Tibial artery (tissue), 4 donors: ENCODE measurements around the gene ABCC3.

Experiments
- DNase-seq, 2 donors: peaks; one replicate each; pipeline ENCODE4 v3.0.0-alpha.2; 2019
- H3K27ac ChIP-seq, 2 donors: fragments of 200-600 bp; sonication (generic) in 1 of 2; 1 replicate in 1 of 2; 2 replicates in 1 of 2; pipeline ENCODE4 v1.5.1; 2018 to 2019; ENCODE audit warnings: mild to moderate bottlenecking in 1 of 2
- H3K27me3 ChIP-seq, 2 donors: fragments of 200-600 bp; sonication (generic) in 1 of 2; one replicate each; pipeline versions ENCODE4 v1.5.1 to v1.6.0; 2016 to 2019
- H3K36me3 ChIP-seq, 3 donors: fragments of 200-600 bp; sonication (generic) in 2 of 3; one replicate each; pipeline ENCODE4 v1.5.1; 2016 to 2019; ENCODE audit warnings: mild to moderate bottlenecking in 2 of 3
- H3K4me1 ChIP-seq, 4 donors: fragments of 200-600 bp; sonication (generic) in 2 of 4; 1 replicate in 3 of 4; 2 replicates in 1 of 4; pipeline ENCODE4 v1.5.1; 2016 to 2019
- H3K4me3 ChIP-seq, 2 donors: fragments of 200-600 bp; sonication (generic) in 1 of 2; 1 replicate in 1 of 2; 2 replicates in 1 of 2; pipeline ENCODE4 v1.5.1; 2018 to 2019; ENCODE audit warnings: mild to moderate bottlenecking in 2 of 2
- H3K9me3 ChIP-seq, 3 donors: fragments of 200-600 bp; sonication (generic) in 1 of 3; one replicate each; pipeline ENCODE4 v1.5.1; 2016 to 2019
- intact Hi-C: fragments of 100-400 bp; cut with DNase I; formaldehyde crosslinking; loops from one replicate; pipeline ENCODE4 v1.15.0; 2023; ENCODE audit warnings: low total_unique reads
- TF ChIP-seq, protein P1 (sequence below), 2 experiments: fragments of 200-600 bp in 1 of 2; fragments of 450-650 bp in 1 of 2; IDR thresholded peaks; one replicate each; pipeline ENCODE4 v1.5.1; 2017 to 2019; ENCODE audit warnings: antibody characterized with exemption in 2 of 2, mild to moderate bottlenecking in 1 of 2, moderate library complexity in 1 of 2

Gene ABCC3

DNA sequence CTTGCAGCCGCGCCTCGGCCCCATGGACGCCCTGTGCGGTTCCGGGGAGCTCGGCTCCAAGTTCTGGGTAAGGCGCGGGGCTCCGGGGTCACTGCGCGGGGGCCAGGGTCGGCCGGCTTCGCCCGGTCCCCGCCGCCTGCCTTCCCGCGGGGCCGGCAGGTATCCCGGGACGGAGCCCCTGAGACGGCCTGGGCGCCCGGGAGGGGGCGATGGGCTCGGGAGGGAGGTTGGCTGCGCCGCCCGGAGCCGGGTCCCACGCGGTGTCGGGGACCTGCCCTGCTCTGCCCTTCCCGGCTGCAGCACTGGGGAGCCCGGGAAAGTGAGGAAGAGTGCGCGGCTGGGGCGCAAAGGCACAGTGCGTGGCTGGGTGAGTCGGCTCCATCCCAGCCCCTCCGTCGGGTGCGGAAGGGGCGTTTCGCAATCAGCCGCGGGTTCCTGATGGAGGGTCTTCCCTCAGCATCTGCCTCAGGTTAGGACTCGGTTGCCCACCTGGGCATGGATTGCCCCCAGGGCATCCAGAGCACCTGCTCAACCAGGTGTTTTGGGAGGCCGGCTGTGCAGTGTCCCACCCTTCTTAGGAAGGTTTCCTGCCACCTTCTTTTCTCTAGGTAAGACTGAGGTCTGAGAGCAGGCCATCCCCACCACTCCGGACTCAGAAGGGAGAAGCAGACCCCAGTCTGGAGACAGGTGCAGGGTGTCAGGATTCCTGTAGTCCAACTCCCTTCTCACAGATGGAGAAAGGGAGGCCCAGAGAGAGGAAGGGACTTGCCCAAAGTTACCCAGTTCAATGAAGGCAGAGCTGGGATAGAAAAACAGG lies 442 bp downstream of the ABCC3 start:
- Histone ChIP-seq H3K4me1 (peaks cover 0 to 65% (median 52%) of the 10 kb centered on the region in 4 donors), H3K27me3 (peaks cover 0 to 2% of the 10 kb centered on the region in 2 donors), H3K36me3 (no peaks in the 10 kb centered on the region), H3K27ac (peak overlapping the region; percentile 53 to 54), H3K4me3 (peak overlapping the region; percentile 54 to 68), H3K9me3 (no peaks in the 10 kb centered on the region)
- TF ChIP-seq, protein P1, sequence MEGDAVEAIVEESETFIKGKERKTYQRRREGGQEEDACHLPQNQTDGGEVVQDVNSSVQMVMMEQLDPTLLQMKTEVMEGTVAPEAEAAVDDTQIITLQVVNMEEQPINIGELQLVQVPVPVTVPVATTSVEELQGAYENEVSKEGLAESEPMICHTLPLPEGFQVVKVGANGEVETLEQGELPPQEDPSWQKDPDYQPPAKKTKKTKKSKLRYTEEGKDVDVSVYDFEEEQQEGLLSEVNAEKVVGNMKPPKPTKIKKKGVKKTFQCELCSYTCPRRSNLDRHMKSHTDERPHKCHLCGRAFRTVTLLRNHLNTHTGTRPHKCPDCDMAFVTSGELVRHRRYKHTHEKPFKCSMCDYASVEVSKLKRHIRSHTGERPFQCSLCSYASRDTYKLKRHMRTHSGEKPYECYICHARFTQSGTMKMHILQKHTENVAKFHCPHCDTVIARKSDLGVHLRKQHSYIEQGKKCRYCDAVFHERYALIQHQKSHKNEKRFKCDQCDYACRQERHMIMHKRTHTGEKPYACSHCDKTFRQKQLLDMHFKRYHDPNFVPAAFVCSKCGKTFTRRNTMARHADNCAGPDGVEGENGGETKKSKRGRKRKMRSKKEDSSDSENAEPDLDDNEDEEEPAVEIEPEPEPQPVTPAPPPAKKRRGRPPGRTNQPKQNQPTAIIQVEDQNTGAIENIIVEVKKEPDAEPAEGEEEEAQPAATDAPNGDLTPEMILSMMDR (IDR thresholded peaks at IDR 0.05): no peak
- intact Hi-C loops: loop anchor here (10.0 kb wide), 1 partner anchor 50 kb away; no protein-coding TSS in a partner anchor
- no peak for DNase-seq

DNA sequence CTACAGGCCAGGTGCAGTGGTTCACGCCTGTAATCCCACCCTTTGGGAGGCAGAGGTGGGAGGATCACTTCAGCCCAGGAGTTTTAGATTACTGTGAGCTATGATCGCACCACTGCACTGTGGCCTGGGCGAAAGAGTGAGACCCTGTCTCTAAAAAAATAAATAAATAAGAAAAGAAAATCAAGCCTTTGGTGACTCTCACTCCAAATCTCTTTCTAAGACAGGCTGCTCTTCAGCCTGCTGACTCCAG lies 976 bp downstream of the ABCC3 start:
- DNase-seq: no peak
- intact Hi-C loops: loop anchor here (10.0 kb wide), 1 partner anchor 49 kb away; no protein-coding TSS in a partner anchor
- Histone ChIP-seq H3K27me3 (no peaks in the 10 kb centered on the region), H3K9me3 (no peaks in the 10 kb centered on the region), H3K36me3 (no peaks in the 10 kb centered on the region), H3K4me3 (peak overlapping the region; percentile 54 to 68), H3K27ac (peak overlapping the region; percentile 53 to 54), H3K4me1 (peaks cover 0 to 70% (median 55%) of the 10 kb centered on the region in 4 donors)
- TF ChIP-seq, protein P1 (IDR thresholded peaks at IDR 0.05): no peak

DNA sequence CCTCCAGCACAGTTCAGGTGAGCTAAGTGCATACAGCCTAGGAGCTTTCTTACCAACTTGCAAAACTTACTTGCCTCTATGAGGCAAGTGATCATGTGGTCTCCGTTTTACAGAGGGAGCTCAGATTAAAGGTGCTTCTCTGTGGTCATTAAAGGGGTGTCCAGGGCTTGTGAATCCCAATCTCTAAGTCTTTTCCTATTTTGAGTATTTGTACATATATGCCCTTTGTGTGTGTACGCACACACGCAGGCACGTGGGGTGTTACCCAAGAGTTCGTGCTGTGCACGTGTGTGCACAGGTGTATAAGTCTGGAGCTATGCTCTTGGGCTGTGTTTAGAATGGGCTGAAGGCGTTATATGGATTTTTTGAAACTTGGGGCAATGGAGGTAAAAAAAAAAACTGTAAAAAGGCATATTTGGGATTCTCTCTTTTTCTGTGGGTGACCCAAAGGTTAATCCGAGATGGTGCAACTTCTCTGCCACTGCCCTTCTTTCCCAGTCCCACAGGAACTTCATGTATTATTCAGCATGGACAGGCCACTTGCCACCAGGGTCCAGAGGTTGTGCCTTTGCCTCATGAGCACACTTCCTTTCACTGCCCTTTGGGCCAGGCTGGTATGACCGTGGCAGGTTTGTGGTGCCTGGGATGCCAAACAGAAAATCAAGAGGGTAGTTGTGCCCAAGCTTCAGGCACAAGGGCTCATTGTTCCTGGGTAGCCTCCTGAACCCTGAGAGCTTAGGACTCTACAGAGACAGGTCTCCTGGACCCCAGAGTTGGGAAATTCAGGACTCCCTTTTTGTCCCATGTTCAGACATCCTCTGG lies 1.5 kb downstream of the ABCC3 start:
- Histone ChIP-seq H3K27me3 (no peaks in the 10 kb centered on the region), H3K4me3 (no peak overlapping the region), H3K4me1 (peaks cover 0 to 75% (median 60%) of the 10 kb centered on the region in 4 donors), H3K27ac (no peak overlapping the region), H3K36me3 (no peaks in the 10 kb centered on the region), H3K9me3 (no peaks in the 10 kb centered on the region)
- DNase-seq: no peak
- TF ChIP-seq, protein P1 (IDR thresholded peaks at IDR 0.05): no peak
- intact Hi-C loops: loop anchor here (10.0 kb wide), 1 partner anchor 49 kb away; no protein-coding TSS in a partner anchor

DNA sequence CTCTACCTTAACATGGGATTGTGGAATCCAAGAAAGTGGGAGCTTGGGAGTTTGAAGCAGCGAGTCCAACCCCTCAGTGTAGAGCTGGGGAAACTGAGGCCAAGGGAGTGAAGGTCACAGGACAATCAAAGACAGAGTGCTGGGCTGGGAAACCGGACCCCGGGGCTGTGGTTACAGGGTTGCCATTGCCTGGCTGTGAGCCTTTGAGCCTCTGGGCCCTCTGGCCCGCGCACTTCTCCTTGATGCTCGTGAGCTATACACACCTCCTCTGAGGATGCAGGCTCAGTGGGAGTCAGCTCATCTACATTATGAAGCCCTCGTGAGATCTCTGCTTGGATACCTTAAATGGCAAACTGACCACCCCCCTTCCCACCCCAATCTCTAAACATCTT lies 2.1 kb downstream of the ABCC3 start:
- Histone ChIP-seq H3K27ac (no peak overlapping the region), H3K9me3 (no peaks in the 10 kb centered on the region), H3K27me3 (no peaks in the 10 kb centered on the region), H3K4me3 (no peak overlapping the region), H3K36me3 (no peaks in the 10 kb centered on the region), H3K4me1 (peaks cover 0 to 75% (median 60%) of the 10 kb centered on the region in 4 donors)
- intact Hi-C loops: loop anchor here (10.0 kb wide), 1 partner anchor 48 kb away; no protein-coding TSS in a partner anchor
- DNase-seq: no peak
- TF ChIP-seq, protein P1 (IDR thresholded peaks at IDR 0.05): no peak

DNA sequence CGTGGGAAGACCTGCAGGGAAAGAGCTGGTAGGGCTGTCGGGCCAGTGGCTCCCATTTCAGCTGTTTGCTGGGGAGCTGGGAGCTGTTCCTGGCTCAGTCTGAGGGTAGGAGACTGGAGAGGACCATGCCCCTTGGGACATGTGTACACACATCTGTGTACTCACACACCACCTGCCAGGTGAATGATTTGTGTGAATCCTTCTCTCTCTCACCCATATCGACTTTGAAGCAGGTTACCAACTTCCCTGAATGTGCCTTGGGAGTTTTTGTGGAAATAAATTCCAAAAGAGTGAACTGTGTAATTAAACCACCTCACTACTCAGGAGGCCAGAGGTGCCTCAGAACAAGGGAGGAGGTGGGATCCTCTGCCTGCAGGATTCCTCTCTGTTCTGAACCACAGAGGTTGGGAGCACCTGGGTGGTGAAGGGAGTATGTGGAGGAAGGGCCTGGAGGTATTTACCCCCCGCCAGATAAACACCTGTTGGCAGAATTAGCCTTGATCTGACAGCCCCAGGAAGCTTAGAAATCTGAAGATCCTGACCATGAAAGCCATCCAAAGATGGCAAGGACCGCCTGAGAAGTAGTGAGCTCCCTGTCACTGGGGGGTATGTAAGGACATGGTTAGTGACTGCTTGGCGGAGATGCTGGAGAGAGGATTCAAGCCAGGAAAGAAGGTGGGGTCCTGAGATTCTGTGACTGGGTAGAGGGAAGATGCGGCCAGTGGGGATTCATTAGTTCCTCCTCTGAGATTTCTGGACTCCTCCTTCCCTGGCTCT lies 3.3 kb downstream of the ABCC3 start:
- Histone ChIP-seq H3K9me3 (no peaks in the 10 kb centered on the region), H3K4me1 (peaks cover 0 to 78% (median 61%) of the 10 kb centered on the region in 4 donors), H3K27me3 (no peaks in the 10 kb centered on the region), H3K27ac (peak overlapping the region; percentile 30 to 54), H3K4me3 (no peak overlapping the region), H3K36me3 (no peaks in the 10 kb centered on the region)
- intact Hi-C loops: loop anchor here (10.0 kb wide), 1 partner anchor 47 kb away; no protein-coding TSS in a partner anchor
- TF ChIP-seq, protein P1 (IDR thresholded peaks at IDR 0.05): no peak
- no peak for DNase-seq
